ENCODE measurements around the gene FIS1.
"Not testable (repeated sequence)": the region's sequence is repeated elsewhere in the genome, so short reads cannot be mapped to it uniquely, and the experiment has no call there.

The FIS1 gene

GRCh38 chr7:101202603-101202918 is 42.3 kb downstream of the FIS1 start:
- no peak for DNase-seq

- no peak for DNase-seq
Measured at GRCh38 chr7:101201695-101202602, 42.9 kb downstream of the FIS1 start.

DNA sequence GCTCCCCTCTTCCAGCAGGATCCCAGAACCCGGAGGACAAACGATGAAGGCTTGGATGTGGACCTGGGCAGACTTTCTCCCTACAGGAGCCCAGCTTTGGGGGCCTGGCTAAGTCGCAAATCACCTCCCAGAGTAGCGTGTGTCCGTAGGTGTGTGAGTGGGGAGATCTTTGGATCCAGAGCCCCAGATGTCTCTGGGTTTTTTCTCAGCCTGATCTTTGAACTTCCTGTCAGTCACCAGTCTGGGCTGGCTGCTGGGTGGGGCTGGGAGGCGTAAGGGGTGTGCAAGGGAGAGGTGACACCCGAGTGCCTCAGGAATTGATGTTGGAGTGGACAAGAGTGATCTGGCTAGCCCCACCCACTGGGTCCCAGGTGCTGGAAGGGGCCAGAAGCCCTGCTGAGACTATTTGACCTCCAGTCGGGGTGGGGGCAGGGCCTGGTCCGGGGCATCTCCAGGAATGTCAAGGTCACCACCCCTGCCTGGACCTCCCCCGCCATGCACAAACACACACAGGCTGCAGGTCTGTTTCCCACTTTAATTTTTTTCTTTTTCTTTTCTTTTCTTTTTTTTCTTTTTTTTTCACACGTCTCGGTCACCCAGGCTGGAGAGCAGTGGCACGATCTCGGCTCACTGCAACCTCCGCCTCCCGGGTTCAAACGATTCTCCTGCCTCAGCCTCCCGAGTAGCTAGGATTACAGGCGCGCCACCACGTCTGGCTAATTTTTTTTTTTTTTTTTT is 43.9 kb downstream of the FIS1 start, which contains the start of gene MOGAT3:
MOGAT3 (minus strand) TSS at position 175 of the 738 bp plus-strand sequence. CDS start 182 bp downstream, outside the sequence.
- no peak for DNase-seq

DNA sequence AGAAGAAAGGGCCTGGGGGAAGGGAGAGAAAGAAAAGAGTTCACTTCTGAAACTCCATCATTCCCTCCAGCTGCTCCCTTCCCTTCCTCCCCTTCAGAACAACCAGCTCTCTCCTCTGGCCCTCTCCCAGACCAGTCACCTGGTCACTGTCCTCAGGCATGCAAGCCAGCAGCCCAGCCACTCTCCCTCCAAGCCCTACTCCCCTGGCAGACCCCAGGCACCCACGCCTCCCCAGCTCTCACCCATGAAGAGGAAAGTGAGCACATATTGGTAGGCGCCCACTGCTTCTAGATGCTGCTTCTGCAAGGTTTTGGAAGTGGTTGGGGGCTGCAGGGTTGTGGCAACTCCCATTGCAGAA is 44.4 kb downstream of the FIS1 start:
- no peak for DNase-seq

DNA sequence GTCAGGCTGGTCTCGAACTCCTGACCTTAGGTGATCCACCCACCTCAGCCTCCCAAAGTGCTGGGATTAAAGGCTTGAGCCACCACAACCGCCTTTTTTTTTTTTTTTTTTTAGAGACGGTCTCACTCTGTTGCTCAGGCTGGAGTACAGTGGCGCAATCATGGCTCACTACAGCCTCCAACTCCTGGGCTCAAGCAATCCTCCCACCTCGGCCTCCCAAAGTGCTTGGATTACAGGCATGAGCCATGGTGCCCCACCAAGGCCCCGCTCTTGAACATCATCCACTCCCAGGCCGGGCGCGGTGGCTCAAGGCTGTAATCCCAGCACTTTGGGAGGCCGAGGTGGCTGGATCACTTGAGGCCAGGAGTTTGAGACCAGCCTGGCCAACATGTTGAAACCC is 45.4 kb downstream of the FIS1 start:
- DNase-seq = not testable (repeated sequence)

DNA sequence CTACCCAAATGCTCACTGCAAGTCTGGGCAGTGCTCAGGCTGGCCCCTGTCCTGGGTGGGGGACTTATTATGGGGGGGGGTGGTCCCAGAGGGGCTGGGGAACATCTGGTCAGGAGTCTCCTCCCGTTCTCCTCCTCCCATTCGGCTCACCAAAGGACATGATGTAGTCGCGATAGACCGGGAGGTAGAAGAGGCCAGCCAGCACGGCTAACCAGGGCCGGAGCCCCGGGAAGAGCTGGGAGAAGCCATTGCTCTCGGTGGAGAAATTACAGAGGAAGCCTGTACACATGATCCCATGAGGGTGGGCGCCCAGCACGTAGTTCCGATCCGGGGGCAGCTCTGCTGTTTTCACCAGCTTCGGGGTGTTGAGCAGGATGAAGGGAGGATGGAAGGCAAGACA is 46.4 kb downstream of the FIS1 start:
- no peak for DNase-seq

DNA sequence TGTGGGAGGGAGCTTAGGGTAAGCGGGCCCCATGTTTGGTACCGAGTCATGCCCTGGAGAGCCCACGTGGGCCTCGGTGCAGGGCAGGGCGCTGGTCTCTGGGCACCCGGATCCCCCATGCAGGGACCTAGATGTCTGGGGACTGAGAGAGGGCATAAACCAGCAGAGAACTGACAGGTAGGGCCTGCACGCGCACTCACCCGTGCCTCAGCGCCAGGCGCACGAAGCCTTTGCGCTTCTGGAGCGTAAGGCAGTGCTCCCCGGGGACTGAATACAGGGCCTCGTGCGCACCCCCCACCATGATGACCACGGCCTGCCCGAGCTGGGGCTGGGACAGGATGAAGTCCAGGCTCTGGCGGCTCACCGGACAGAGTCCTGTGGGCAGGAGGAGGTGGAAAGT is 46.9 kb downstream of the FIS1 start:
- DNase-seq = no peak

DNA sequence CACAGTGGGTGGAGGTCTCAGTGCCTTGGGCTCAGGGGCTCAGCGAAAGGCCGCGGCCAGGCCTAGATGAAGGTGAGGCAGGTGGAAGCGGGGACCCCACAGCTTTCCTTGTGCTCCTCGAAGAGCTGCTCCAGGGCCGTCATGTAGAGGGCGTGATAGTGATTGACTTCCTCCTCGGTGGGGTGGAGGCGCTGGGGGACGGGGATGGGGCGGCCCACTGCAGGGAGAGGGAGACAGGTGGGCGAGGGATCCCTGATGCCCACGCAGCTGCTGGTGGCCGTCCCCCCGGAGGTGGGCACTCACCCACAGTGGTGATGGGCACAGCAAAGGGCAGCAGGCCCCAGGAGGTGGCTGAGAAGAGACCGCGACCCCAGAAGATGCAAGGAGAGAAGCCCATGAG is 49.0 kb downstream of the FIS1 start:
- DNase-seq = no peak
